HG03097 (cell line): ENCODE measurements around the gene TSEN54.

Source experiments
- ATAC-seq: cut with Tn5 transposase; IDR thresholded peaks from one replicate; pipeline ENCODE4 v1.9.1; 2021; ENCODE audit not compliant: unreplicated experiment, low FRiP score

Gene TSEN54

GRCh38 chr17:75502721-75503329, 13.5 kb upstream of the TSEN54 start:
- no peak for ATAC-seq

DNA sequence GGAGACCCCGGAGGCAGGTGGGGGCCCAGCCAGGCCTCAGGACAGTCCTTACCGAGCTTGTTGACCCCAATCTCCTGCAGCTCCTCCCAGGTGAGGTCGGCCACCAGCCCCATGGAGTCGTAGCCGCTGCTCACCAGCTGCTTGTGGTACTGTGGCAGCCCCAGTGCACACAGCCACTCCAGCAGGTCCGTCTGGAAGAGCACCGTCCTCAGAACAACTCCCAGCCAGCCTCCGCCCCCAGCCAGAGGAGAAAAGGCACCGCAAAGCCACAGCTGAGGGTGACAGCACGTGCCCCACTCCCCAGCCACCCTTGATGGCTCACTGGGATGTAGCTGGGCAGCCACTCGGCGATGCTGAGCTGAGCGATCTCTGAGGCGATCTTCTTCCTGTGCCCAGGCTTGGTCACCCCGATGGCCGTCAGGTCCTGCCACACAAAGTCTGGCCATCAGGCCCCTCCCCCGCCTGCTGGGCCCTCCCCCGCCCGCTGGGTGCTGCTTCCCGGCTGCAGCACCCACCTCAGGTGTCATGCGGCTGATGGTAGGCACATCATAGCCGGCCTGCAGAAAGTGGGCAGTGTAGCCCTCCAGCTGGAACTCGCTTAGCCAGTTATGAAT, 12.9 kb upstream of the TSEN54 start:
- ATAC-seq = no peak

- no peak for ATAC-seq
These were observed 12.4 kb upstream of the TSEN54 start for GRCh38 chr17:75503976-75504346.

GRCh38 chr17:75504347-75505151, 11.8 kb upstream of the TSEN54 start:
- no peak for ATAC-seq

DNA sequence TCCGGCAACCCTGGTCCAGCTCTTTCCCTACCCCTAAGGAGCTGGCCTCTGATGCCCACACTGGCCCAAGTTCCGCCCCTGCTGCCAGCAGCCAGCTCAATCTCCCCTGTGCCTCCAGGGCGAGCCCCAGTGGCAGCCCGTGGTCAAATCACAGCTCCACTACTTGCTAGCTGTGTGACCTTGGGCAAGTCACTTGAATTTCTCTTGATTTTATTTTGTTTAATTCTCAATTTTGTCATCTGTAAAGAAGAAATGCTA, 11.2 kb upstream of the TSEN54 start:
- ATAC-seq = no peak

GRCh38 chr17:75505640-75506039, 10.7 kb upstream of the TSEN54 start:
- ATAC-seq = no peak

GRCh38 chr17:75506134-75506533, 10.2 kb upstream of the TSEN54 start:
- ATAC-seq = no peak

GRCh38 chr17:75506888-75507287, 9.4 kb upstream of the TSEN54 start:
- no peak for ATAC-seq

GRCh38 chr17:75507733-75508719, 8.3 kb upstream of the TSEN54 start:
- no peak for ATAC-seq

GRCh38 chr17:75508931-75509361, 7.4 kb upstream of the TSEN54 start:
- no peak for ATAC-seq

- no peak for ATAC-seq
These were observed 6.6 kb upstream of the TSEN54 start for GRCh38 chr17:75509528-75510258.

DNA sequence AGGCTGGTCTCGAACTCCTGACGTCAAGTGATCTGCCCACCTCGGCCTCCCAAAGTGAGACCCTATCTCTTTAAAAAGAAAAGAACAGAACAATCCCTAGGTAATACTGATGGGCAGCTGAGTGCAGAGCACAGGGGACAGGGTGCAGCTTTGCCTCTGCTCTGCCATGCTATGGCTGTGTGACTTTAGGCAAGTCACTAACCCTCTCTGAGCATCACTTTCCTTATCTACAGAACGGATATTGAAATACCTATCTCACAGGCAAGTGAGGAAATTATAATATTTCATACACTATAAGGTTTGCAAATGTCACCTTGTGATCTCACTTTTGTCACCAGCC, 5.1 kb upstream of the TSEN54 start:
- no peak for ATAC-seq

DNA sequence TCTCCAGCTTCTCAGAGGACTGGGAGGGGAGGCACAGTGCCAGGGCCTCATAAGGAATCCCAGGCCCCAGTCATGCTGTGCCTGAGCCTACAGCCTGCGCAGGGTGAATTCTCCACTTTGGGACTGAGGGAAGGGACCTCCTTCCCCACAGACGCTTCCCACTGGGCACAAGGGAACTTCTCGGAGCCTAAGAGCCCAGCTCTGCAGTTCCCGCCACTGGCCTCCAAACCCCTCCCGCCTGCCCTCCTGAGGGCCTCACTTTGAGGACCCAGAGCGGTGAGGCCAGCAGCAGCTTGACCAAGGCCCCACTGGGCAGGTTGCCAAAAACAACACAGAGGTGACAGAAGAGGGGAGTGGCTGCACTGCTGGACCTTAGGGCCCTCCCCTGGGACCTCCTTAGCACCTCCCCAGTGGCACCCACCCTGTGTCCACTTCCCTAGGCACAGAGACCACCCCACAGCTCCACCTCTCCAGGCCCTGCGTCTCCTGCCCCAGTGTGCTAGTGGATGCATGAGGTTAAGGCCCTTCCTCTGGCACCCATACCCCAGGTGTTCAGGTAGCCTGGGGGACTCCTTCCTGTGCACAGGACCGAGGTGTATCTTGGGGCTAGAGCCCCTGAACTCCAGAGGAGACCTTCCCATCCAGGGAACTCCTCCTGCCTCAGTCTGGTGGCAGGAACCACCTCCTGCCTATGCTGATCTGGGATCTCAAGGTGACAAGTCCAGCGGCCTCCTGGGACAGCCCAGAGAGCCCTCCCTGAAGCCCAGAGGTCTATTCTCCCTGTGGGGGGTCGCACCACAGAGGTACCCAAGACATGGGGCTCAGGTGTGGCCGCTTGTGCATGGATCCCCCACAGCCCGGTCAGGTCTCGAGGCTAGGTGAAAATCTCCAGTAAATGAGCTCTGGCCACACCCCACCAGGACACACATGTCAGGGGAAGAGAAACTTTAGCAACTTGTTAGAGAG, 4.4 kb upstream of the TSEN54 start:
- ATAC-seq = no peak

- ATAC-seq = no peak
These were observed 3.2 kb upstream of the TSEN54 start for GRCh38 chr17:75512926-75513640.

- no peak for ATAC-seq
These were observed 2.7 kb upstream of the TSEN54 start for GRCh38 chr17:75513641-75514000.

- ATAC-seq = no peak
These were observed 1.9 kb upstream of the TSEN54 start for GRCh38 chr17:75514299-75514918.

- no peak for ATAC-seq
These were observed 1.3 kb upstream of the TSEN54 start for GRCh38 chr17:75514919-75515495.
